Measurements from ENCODE around the gene IL1RAPL1.

The IL1RAPL1 gene

DNA sequence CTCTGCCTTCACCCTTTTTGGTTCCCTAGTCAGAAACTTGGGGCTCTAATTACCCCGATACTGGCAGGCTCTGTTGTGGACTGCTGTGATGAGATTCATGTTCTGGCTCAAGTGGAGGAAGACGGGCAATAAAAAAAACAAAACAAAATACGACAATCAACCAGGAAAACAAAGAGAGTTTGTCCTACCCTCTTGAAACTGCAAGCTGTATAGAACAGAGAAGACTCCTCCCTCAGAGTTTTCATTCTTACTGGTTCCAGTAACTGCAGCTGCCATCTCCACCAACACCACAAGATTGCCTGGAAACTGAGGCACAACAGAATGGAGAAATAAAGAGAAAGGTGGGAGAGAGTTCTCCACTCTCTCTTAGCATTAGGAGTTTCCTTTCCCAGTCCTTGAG lies 11.1 kb upstream of the IL1RAPL1 start:
- no peak for DNase-seq (ENCODE audit: low read depth)
- no peak overlapping the region for H3K4me3 ChIP-seq (ENCODE audit: low read depth, low read length)
- TF ChIP-seq, protein P1, sequence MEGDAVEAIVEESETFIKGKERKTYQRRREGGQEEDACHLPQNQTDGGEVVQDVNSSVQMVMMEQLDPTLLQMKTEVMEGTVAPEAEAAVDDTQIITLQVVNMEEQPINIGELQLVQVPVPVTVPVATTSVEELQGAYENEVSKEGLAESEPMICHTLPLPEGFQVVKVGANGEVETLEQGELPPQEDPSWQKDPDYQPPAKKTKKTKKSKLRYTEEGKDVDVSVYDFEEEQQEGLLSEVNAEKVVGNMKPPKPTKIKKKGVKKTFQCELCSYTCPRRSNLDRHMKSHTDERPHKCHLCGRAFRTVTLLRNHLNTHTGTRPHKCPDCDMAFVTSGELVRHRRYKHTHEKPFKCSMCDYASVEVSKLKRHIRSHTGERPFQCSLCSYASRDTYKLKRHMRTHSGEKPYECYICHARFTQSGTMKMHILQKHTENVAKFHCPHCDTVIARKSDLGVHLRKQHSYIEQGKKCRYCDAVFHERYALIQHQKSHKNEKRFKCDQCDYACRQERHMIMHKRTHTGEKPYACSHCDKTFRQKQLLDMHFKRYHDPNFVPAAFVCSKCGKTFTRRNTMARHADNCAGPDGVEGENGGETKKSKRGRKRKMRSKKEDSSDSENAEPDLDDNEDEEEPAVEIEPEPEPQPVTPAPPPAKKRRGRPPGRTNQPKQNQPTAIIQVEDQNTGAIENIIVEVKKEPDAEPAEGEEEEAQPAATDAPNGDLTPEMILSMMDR (IDR thresholded peaks at IDR 0.05; ENCODE audit: low read depth, low read length, missing control alignments): no peak

DNA sequence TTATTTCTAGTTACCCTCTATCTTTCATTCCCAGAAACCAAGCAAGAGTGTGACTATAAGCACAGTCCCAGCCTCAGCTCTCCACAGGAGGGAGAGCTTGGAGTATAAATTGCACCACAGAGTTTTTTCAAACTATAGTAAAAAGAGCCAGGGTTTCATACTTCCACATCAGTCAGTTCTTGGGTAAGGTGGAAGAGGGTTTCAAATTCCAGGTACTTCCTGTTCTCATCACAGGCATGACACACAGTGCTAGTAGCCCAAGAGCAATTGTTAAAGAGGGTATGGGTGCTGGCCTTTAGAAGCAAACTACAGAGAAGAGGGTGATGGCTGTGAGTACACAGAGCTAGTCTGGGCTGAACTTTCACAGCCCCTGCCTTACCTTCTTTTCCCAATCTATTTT lies 5.7 kb upstream of the IL1RAPL1 start:
- TF ChIP-seq, protein P1 (IDR thresholded peaks at IDR 0.05; ENCODE audit: low read depth, low read length, missing control alignments): no peak
- H3K4me3 ChIP-seq (ENCODE audit: low read depth, low read length): no peak overlapping the region
- DNase-seq (ENCODE audit: low read depth): no peak

DNA sequence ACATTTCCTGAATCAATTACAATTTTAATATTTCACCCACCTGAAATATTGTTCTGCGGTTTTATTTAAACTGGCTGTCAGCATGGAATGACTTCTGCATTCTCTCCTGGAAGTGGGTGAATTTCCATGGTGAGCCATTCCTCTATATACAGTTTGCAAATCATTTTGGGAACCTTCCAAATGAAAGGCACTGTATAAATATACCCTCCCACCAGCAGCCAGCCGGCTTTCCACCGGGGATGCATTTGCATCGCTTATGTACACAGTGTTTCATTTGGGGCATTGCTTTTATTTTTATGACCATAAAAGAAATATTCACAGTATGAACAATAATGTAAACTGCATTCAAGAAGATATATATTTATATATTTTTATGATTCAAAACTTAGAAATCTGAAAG lies 4.7 kb upstream of the IL1RAPL1 start:
- DNase-seq (ENCODE audit: low read depth): no peak
- TF ChIP-seq, protein P1 (IDR thresholded peaks at IDR 0.05; ENCODE audit: low read depth, low read length, missing control alignments): no peak
- H3K4me3 ChIP-seq (ENCODE audit: low read depth, low read length): no peak overlapping the region

DNA sequence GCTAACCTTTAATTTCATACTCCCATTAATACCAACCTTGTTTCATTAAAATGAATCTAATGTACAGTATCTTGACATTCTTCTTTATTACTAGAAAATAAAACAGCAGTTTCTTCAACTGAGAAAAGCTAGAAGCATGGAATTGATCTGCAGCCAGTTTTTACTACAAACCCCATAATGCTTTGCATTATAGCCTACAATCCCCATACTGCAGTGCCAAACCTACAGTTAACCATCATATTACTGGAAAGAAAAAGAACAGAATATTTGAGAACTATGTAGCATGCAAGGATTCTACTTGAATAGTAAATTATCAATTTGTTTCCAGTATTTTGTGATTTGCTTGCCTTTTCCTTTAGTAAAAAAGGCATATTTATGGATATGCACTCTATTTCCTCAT lies 3.2 kb upstream of the IL1RAPL1 start:
- DNase-seq (ENCODE audit: low read depth): no peak
- H3K4me3 ChIP-seq (ENCODE audit: low read depth, low read length): no peak overlapping the region
- TF ChIP-seq, protein P1 (IDR thresholded peaks at IDR 0.05; ENCODE audit: low read depth, low read length, missing control alignments): no peak

DNA sequence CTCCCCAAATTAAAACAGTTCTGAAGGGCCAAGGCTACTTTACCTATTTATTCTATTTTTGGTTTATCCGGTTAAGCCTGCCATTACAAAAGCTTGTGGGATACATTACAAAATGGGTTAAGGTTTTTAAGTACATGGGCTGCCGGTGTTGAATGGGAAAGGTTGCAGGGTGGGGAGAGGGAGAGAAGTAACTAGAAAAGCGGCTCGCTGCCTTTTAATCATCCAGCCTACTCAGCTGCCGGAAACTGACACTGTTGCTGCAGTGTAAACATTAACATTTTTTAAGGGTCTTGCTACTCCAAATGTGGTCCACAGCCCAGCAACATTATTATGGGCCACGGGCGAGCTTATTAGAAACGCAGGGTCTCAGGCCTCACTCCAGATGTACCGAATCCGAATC lies 1.5 kb upstream of the IL1RAPL1 start:
- DNase-seq (ENCODE audit: low read depth): no peak
- TF ChIP-seq, protein P1 (IDR thresholded peaks at IDR 0.05; ENCODE audit: low read depth, low read length, missing control alignments): no peak
- no peak overlapping the region for H3K4me3 ChIP-seq (ENCODE audit: low read depth, low read length)

DNA sequence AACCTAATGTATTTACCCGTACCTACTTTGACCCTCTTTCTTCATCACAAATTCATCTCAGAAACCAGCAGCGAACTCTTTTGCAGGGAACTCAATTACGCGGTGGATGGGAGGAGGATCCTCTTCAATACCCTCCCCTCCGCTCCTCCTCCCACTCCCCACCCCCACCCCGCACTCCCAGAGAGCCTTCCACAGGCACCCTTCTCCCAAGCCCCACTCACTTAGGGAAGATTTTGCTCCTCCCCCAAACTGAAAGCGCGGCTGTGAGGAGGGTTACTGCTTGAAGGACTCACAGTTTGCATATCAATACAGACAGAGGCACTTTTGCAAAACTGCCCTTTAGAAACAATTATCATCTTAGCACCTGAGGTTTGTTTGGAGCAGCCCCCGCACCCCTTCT lies 960 bp upstream of the IL1RAPL1 start:
- no peak overlapping the region for H3K4me3 ChIP-seq (ENCODE audit: low read depth, low read length)
- no peak for DNase-seq (ENCODE audit: low read depth)
- TF ChIP-seq, protein P1 (IDR thresholded peaks at IDR 0.05; ENCODE audit: low read depth, low read length, missing control alignments): no peak

DNA sequence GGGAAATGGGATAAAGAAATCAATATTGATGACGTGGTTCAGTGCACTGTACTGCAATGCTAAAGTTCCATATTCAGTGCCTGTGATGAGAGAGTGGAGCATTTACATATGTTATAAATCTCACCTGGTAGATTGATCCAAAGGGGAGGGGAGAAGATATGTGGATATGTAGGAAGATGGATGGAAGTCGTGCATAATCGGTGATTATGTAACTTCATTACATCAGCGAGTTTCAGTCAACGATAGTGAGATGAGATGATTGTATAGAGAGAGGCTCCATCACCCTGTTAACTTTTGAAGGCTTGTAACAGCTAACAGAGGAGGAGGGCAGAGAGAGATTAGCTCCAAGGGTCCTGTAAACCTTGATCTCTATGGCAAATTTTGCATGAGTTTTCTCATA lies 1.8 kb downstream of the IL1RAPL1 start:
- TF ChIP-seq, protein P1 (IDR thresholded peaks at IDR 0.05; ENCODE audit: low read depth, low read length, missing control alignments): no peak
- no peak overlapping the region for H3K4me3 ChIP-seq (ENCODE audit: low read depth, low read length)
- DNase-seq (ENCODE audit: low read depth): no peak

Data from GM12864 (cell line).